HG02798 (cell line): Measurements from ENCODE around the gene LRBA.

Experiments used
- ATAC-seq: cut with Tn5 transposase; IDR thresholded peaks from one replicate; pipeline ENCODE4 v1.9.1; 2021; ENCODE audit warnings: mild to moderate bottlenecking; ENCODE audit not compliant: unreplicated experiment, poor library complexity

Gene LRBA

GRCh38 chr4:150491132-150492049, 523.7 kb downstream of the LRBA start:
- no peak for ATAC-seq

- ATAC-seq, result no peak
These were observed 532.5 kb downstream of the LRBA start for GRCh38 chr4:150482581-150482980.

- no peak for ATAC-seq
These were observed 535.4 kb downstream of the LRBA start for GRCh38 chr4:150479657-150480056.

- ATAC-seq, result no peak
These were observed 537.2 kb downstream of the LRBA start for GRCh38 chr4:150477869-150478268.

GRCh38 chr4:150476776-150477175, 538.3 kb downstream of the LRBA start:
- no peak for ATAC-seq

GRCh38 chr4:150475763-150476162, 539.3 kb downstream of the LRBA start:
- ATAC-seq, result no peak

- ATAC-seq, result no peak
These were observed 550.6 kb downstream of the LRBA start for GRCh38 chr4:150464523-150464922.

GRCh38 chr4:150462743-150463142, 552.3 kb downstream of the LRBA start:
- ATAC-seq, result no peak

- ATAC-seq, result no peak
These were observed 553.1 kb downstream of the LRBA start for GRCh38 chr4:150461957-150462356.

GRCh38 chr4:150457802-150458201, 557.3 kb downstream of the LRBA start:
- no peak for ATAC-seq

GRCh38 chr4:150451883-150452282, 563.2 kb downstream of the LRBA start:
- no peak for ATAC-seq

GRCh38 chr4:150447356-150447755, 567.7 kb downstream of the LRBA start:
- no peak for ATAC-seq

GRCh38 chr4:150439451-150439933, 575.6 kb downstream of the LRBA start:
- ATAC-seq, result no peak

- ATAC-seq, result no peak
These were observed 578.3 kb downstream of the LRBA start for GRCh38 chr4:150436598-150437370.

- no peak for ATAC-seq
These were observed 583.9 kb downstream of the LRBA start for GRCh38 chr4:150431221-150431620.

- ATAC-seq, result no peak
These were observed 589.9 kb downstream of the LRBA start for GRCh38 chr4:150425161-150425560.

GRCh38 chr4:150423503-150423902, 591.6 kb downstream of the LRBA start:
- ATAC-seq, result no peak

GRCh38 chr4:150423074-150423473, 592.0 kb downstream of the LRBA start:
- no peak for ATAC-seq

GRCh38 chr4:150421612-150422011, 593.5 kb downstream of the LRBA start:
- no peak for ATAC-seq

GRCh38 chr4:150419939-150420338, 595.1 kb downstream of the LRBA start:
- ATAC-seq, result no peak

- ATAC-seq, result no peak
These were observed 596.2 kb downstream of the LRBA start for GRCh38 chr4:150418757-150419410.
